OCI-LY1 (cell line): ENCODE data around the gene SEPSECS.

Source experiments
- H2AFZ ChIP-seq: fragments of 200-600 bp; sonication (generic), shearing (Covaris generic); 2 replicates; pipeline ENCODE4 v1.6.0; 2014; ENCODE audit warnings: antibody characterized with exemption, mild to moderate bottlenecking, low read length
- H3F3A ChIP-seq: fragments of 200-600 bp; sonication (generic), shearing (Covaris generic); 2 replicates; pipeline ENCODE4 v1.6.0; 2014; ENCODE audit warnings: mild to moderate bottlenecking, antibody characterized with exemption, low read length, moderate library complexity; ENCODE audit not compliant: insufficient read depth
- H3K27ac ChIP-seq: fragments of 200-600 bp; sonication (generic); 2 replicates; pipeline ENCODE4 v1.5.1; 2014; ENCODE audit warnings: low read length, mixed run types, mild to moderate bottlenecking, low read depth; ENCODE audit not compliant: poor library complexity, severe bottlenecking
- H3K27me3 ChIP-seq: fragments of 200-600 bp; sonication (generic); 2 replicates; pipeline ENCODE4 v1.6.0; 2014; ENCODE audit warnings: antibody characterized with exemption, mild to moderate bottlenecking, low read length, moderate library complexity; ENCODE audit not compliant: insufficient read depth
- H3K36me3 ChIP-seq: fragments of 200-600 bp; sonication (generic); 2 replicates; pipeline ENCODE4 v1.6.1; 2014; ENCODE audit warnings: mild to moderate bottlenecking, antibody characterized with exemption, low read length, moderate library complexity, mixed read lengths; ENCODE audit not compliant: insufficient read depth
- H3K4me1 ChIP-seq: fragments of 200-600 bp; sonication (generic); 2 replicates; pipeline ENCODE4 v1.5.1; 2014; ENCODE audit warnings: mild to moderate bottlenecking, low read length, moderate library complexity; ENCODE audit not compliant: insufficient read depth, severe bottlenecking
- H3K4me2 ChIP-seq: fragments of 200-600 bp; sonication (generic), shearing (Covaris generic); 2 replicates; pipeline ENCODE4 v1.6.1; 2014; ENCODE audit warnings: low read length
- H3K4me3 ChIP-seq: fragments of 200-600 bp; sonication (generic); 2 replicates; pipeline ENCODE4 v1.5.1; 2014; ENCODE audit warnings: low read length, low read depth, mild to moderate bottlenecking, mixed read lengths; ENCODE audit not compliant: poor library complexity, severe bottlenecking
- H3K79me2 ChIP-seq: fragments of 200-600 bp; shearing (Covaris generic); 2 replicates; pipeline ENCODE4 v1.6.1; 2016; ENCODE audit warnings: mixed run types, low read length, mixed read lengths; ENCODE audit not compliant: insufficient read depth
- H3K9ac ChIP-seq: fragments of 200-600 bp; sonication (generic), shearing (Covaris generic); 2 replicates; pipeline ENCODE4 v1.6.1; 2014; ENCODE audit warnings: mild to moderate bottlenecking, low read length, mixed read lengths
- H3K9me2 ChIP-seq: fragments of 200-600 bp; sonication (generic), shearing (Covaris generic); 2 replicates; pipeline ENCODE4 v1.6.1; 2014; ENCODE audit warnings: low read depth, mild to moderate bottlenecking, low read length, mixed read lengths
- H3K9me3 ChIP-seq: fragments of 200-600 bp; shearing (Covaris generic); 2 replicates; pipeline ENCODE4 v1.6.1; 2014; ENCODE audit warnings: low read length, mixed read lengths
- H4K20me1 ChIP-seq: fragments of 200-600 bp; sonication (generic), shearing (Covaris generic); 2 replicates; pipeline ENCODE4 v1.6.0; 2016; ENCODE audit warnings: mild to moderate bottlenecking, low read length; ENCODE audit not compliant: insufficient read depth
- CTCF ChIP-seq: fragments of 200-600 bp; sonication (generic), shearing (Covaris generic); IDR thresholded peaks from 2 replicates; pipeline ENCODE4 v1.5.1; 2017; ENCODE audit warnings: mild to moderate bottlenecking, antibody characterized with exemption, low read length, moderate library complexity, mixed read lengths
- EZH2 ChIP-seq: fragments of 200-600 bp; sonication (generic), shearing (Covaris generic); IDR thresholded peaks from 2 replicates; pipeline ENCODE4 v1.8.0; 2017; ENCODE audit warnings: borderline replicate concordance, mixed run types, mild to moderate bottlenecking, antibody characterized with exemption, low read length, moderate library complexity, mixed read lengths

SEPSECS gene

GRCh38 chr4:25104591-25104990 is 55.7 kb downstream of the SEPSECS start:
- Histone ChIP-seq H3F3A (no peaks in the 10 kb centered on the region), H3K4me1 (no peaks in the 10 kb centered on the region), H3K9me2 (no peaks in the 10 kb centered on the region), H3K27ac (no peak overlapping the region), H2AFZ (no peak overlapping the region), H3K4me3 (no peak overlapping the region), H3K9me3 (no peaks in the 10 kb centered on the region), H3K4me2 (no peak overlapping the region), H3K27me3 (no peaks in the 10 kb centered on the region), H4K20me1 (no peaks in the 10 kb centered on the region), H3K36me3 (no peaks in the 10 kb centered on the region), H3K9ac (no peak overlapping the region), H3K79me2 (no peaks in the 10 kb centered on the region)
- TF ChIP-seq CTCF (no peak), EZH2 (no peak)

DNA sequence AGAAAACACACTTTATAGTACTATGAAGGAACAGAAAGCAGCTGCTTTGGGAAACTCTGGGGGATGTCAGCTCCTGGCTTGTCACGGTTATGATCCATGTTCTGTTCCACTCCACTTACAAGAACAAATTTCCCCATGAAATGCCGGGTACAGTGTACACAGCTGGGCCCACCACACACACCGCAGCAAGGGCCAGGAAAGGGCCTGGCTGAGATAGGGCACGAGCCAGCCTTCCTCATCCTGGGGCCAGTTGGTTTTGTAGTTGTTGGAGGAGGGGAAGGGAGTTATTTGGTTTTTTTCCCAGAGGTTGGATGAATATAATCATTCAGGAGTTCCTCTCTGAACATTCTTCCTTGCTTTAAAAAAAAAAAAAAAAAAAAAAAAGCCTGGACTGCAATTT is 56.8 kb downstream of the SEPSECS start:
- no peak for TF ChIP-seq EZH2
- TF ChIP-seq CTCF, result no peak
- Histone ChIP-seq H3K36me3 (no peaks in the 10 kb centered on the region), H2AFZ (no peak overlapping the region), H3K9me3 (no peaks in the 10 kb centered on the region), H4K20me1 (no peaks in the 10 kb centered on the region), H3K9me2 (no peaks in the 10 kb centered on the region), H3K9ac (no peak overlapping the region), H3K4me2 (no peak overlapping the region), H3K79me2 (no peaks in the 10 kb centered on the region), H3K27ac (no peak overlapping the region), H3K4me3 (no peak overlapping the region), H3F3A (no peaks in the 10 kb centered on the region), H3K4me1 (no peaks in the 10 kb centered on the region), H3K27me3 (no peaks in the 10 kb centered on the region)

DNA sequence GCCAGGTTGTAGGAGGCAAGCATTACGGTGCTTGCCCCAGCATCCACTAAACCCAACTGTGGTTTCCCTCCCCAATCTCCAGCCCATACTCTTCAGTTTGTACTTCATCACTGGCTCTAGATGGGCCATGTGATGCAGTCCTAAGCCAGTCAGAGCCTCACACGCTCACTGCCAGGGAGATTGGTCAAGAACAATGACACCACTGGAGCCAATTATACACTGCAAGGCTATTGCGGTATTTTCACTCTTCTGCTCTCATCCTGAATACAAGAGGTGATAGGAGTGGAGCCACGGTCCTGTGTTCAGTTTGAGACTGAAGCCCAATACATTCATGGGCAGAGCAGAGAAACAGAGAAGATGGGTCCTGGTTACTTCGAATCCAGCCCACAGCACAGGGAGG is 58.4 kb downstream of the SEPSECS start:
- TF ChIP-seq CTCF, result no peak
- TF ChIP-seq EZH2, result no peak
- no peak overlapping the region for H3K4me3 ChIP-seq
- H3F3A ChIP-seq, result no peaks in the 10 kb centered on the region
- no peaks in the 10 kb centered on the region for H3K36me3 ChIP-seq
- H3K9me3 ChIP-seq, result no peaks in the 10 kb centered on the region
- H3K9ac ChIP-seq, result no peak overlapping the region
- H3K79me2 ChIP-seq, result no peaks in the 10 kb centered on the region
- no peak overlapping the region for H3K27ac ChIP-seq
- H4K20me1 ChIP-seq, result no peaks in the 10 kb centered on the region
- H3K4me2 ChIP-seq, result no peak overlapping the region
- no peak overlapping the region for H2AFZ ChIP-seq
- no peaks in the 10 kb centered on the region for H3K9me2 ChIP-seq
- H3K27me3 ChIP-seq, result no peaks in the 10 kb centered on the region
- H3K4me1 ChIP-seq, result no peaks in the 10 kb centered on the region
